ENCODE results near the gene MOG. TPM values are rescaled to one million over a fixed set of nuclear protein-coding genes. Genes with fewer than 3 reads are reported as not detected.

MOG gene
- total RNA-seq, 4 donors from 2014 or later, result not detected

GRCh38 chr6:29675561-29675960 lies 18.7 kb downstream of the MOG start:
- Histone ChIP-seq H3K27me3 (peaks cover 0 to 16% of the 10 kb centered on the region in 2 donors), H3K4me3 (no peak overlapping the region), H3K27ac (no peak overlapping the region), H3K36me3 (no peaks in the 10 kb centered on the region), H3K9me3 (no peaks in the 10 kb centered on the region), H3K4me1 (no peaks in the 10 kb centered on the region)
- DNase-seq (ENCODE audit: low spot score in 2 of 2), result no peak
- TF ChIP-seq EP300 (IDR thresholded peaks at IDR 0.05) (no peak), CTCF (IDR thresholded peaks at IDR 0.05) (no peak), POLR2A (IDR thresholded peaks at IDR 0.05) (no peak)
- 94 to 100% methylated on average over 1 of the region's 1 CpG for WGBS, 2 donors

DNA sequence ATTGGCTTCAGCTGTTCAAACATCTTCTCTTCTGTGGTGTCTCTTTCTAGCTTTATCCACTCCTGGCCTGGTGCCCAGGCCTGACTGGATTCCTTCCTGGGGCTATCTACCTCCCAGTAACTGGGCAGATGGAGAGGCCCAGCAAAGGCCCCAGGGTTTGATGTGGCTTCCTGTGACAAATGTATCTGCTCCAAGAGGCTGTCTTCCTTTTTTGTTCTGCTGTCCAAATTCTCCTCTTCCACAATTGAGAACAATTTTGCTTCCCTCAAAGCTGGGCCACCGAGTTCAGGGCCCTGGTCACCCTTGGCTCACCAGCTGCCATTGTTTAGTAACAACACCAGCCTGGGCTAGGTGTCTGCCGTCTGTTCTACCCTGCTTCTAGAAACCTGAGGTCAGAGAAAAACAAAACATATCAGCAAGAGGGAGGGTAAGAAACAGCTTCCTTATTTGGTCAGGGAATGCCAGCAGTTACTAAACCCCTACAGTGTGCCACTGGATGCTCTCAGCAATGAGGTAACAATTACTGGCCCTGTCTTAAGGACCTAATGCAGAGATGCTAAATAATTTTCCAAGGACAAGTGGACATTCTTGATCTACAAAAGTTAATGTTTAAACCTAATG lies 20.2 kb downstream of the MOG start:
- Histone ChIP-seq H3K36me3 (no peaks in the 10 kb centered on the region), H3K9me3 (peaks cover 0 to 4% (median 0%) of the 10 kb centered on the region in 4 donors), H3K4me3 (no peak overlapping the region), H3K4me1 (no peaks in the 10 kb centered on the region), H3K27me3 (peaks cover 0 to 21% of the 10 kb centered on the region in 2 donors), H3K27ac (no peak overlapping the region)
- TF ChIP-seq EP300 (IDR thresholded peaks at IDR 0.05) (no peak), CTCF (IDR thresholded peaks at IDR 0.05) (no peak)
- WGBS, 2 donors, result 18 to 21% methylated on average over 2 of the region's 2 CpGs
- no peak for DNase-seq (ENCODE audit: low spot score in 2 of 2)

GRCh38 chr6:29678114-29678513 lies 21.2 kb downstream of the MOG start:
- TF ChIP-seq EP300 (IDR thresholded peaks at IDR 0.05) (no peak), POLR2A (IDR thresholded peaks at IDR 0.05) (no peak), CTCF (IDR thresholded peaks at IDR 0.05) (no peak)
- Histone ChIP-seq H3K4me1 (no peaks in the 10 kb centered on the region), H3K36me3 (no peaks in the 10 kb centered on the region), H3K27me3 (peaks cover 0 to 16% of the 10 kb centered on the region in 2 donors), H3K9me3 (peaks cover 0 to 4% (median 0%) of the 10 kb centered on the region in 4 donors), H3K4me3 (no peak overlapping the region), H3K27ac (no peak overlapping the region)
- no peak for DNase-seq (ENCODE audit: low spot score in 2 of 2)
- 81 to 85% methylated on average over 5 of the region's 5 CpGs for WGBS, 2 donors

DNA sequence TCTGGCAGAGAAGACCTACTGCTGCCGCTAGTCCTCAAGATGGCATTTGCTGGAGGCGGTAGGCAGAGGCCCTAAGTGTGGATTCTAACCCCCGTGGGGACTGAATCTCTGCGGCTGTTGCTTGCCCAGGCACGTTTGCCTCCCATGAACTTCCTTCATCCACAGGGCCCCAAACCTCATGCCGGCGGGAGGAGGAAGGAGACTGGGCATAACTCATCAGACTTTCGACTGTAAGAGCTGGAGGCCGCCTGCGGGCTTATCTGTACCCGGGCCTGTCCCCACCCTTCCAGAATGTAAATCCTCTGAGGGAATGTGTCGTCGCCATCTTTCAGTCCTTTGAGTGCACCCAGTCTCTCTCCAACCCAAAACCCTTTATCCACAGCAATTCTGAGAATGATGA lies 23.1 kb downstream of the MOG start:
- Histone ChIP-seq H3K4me3 (no peak overlapping the region), H3K27ac (no peak overlapping the region), H3K4me1 (no peaks in the 10 kb centered on the region), H3K36me3 (no peaks in the 10 kb centered on the region), H3K27me3 (peaks cover 0 to 16% of the 10 kb centered on the region in 2 donors), H3K9me3 (peaks cover 0 to 9% (median 0%) of the 10 kb centered on the region in 4 donors)
- 81 to 84% methylated on average over 13 of the region's 13 CpGs for WGBS, 2 donors
- TF ChIP-seq CTCF (IDR thresholded peaks at IDR 0.05) (no peak), POLR2A (IDR thresholded peaks at IDR 0.05) (no peak), EP300 (IDR thresholded peaks at IDR 0.05) (no peak)
- DNase-seq (ENCODE audit: low spot score in 2 of 2), result no peak

- TF ChIP-seq POLR2A (IDR thresholded peaks at IDR 0.05) (no peak), CTCF (IDR thresholded peaks at IDR 0.05) (no peak), EP300 (IDR thresholded peaks at IDR 0.05) (no peak)
- 75 to 77% methylated on average over 19 to 24 of the region's 24 CpGs for WGBS, 2 donors
- Histone ChIP-seq H3K4me3 (no peak overlapping the region), H3K36me3 (no peaks in the 10 kb centered on the region), H3K4me1 (no peaks in the 10 kb centered on the region), H3K27ac (no peak overlapping the region), H3K9me3 (peaks cover 0 to 12% (median 0%) of the 10 kb centered on the region in 4 donors), H3K27me3 (peaks cover 0 to 16% of the 10 kb centered on the region in 2 donors)
- no peak for DNase-seq (ENCODE audit: low spot score in 2 of 2)
Measured at GRCh38 chr6:29680416-29680815, 23.5 kb downstream of the MOG start.
